Measurements from ENCODE around the gene RGS14.
"Not testable (repeated sequence)": the region's sequence is repeated elsewhere in the genome, so short reads cannot be mapped to it uniquely, and the experiment has no call there.

The RGS14 gene

GRCh38 chr5:177367323-177367848 is 9.7 kb downstream of the RGS14 start:
- no peak for DNase-seq

- DNase-seq: no peak
These were observed 10.5 kb downstream of the RGS14 start for GRCh38 chr5:177367981-177368868.

GRCh38 chr5:177368869-177369644 is 11.3 kb downstream of the RGS14 start:
- no peak for DNase-seq

DNA sequence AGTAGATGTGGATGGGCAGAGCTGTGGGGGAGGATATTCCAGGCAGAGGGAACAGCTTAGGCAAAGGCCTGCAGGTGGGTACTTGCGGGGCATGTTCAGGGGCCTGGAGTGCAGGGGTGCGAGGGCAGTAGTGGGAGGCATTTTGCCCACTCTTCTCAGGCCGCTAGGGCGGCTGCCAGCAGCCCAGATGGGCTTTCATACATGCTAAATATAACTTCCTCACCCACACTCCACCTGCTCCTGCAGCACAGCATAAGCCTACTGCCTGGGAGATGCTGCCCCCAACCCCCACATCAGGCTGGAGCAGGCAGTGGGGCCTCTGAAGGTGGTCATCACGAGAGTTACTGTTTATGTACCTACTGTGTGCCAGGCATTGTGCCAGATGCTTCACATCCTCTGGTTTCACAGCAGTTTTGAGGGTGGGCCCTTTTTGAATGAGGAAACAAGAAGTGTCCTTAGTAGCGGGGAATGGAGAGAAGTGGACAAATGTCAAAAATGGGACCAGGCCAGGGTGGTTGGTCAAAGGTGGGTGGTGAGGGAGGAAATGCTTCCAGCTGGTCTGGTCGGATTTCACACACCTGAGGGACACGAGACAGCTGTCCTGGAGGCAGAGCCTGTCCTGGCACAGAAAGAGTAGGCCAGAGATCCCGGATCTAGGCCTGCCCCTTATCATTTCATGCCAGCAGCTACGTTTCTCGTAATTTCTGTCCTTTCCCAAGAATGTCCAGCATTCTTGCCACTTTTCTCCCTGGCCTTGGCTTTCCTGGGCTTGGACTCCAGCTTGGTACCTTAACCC is 12.1 kb downstream of the RGS14 start:
- no peak for DNase-seq

- peak; percentile 72 for DNase-seq
These were observed 12.9 kb downstream of the RGS14 start for GRCh38 chr5:177370488-177371119.

DNA sequence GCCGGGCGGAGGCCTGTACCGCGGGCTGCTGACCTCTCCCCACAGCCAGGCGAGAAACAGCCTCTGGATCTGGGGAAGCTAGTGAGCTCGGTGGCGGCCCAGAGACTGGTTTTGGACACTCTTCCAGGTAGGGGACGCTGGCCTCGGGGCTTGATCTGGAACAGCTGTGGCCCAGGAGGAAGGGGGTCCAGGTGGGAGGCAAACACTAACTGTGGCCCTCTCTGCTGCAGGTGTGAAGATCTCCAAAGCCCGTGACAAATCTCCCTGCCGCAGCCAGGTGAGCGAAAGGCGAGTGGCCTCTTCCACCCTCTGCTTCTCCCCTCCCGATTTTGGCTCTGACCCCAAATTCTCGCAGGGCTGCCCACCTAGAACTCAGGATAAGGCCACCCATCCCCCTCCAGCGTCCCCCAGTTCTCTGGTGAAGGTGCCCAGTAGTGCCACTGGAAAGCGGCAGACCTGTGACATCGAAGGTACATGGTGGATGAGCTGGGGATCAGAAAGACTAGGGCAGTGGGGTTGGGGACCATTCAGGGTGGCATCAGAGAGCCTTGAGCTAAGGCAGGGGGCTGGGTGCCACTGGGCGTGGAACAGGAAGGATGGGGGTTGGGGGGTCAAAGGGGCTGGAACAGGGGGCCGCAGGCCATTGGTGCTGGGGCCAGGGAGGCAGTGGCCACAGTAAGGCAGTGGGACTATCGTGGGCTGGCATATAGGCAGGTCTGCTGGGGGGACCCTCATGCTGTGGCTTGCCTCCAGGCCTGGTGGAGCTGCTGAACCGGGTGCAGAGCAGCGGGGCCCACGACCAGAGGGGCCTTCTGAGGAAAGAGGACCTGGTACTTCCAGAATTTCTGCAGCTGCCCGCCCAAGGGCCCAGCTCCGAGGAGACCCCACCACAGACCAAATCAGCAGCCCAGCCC is 13.7 kb downstream of the RGS14 start:
- no peak for DNase-seq

- DNase-seq: no peak
These were observed 14.5 kb downstream of the RGS14 start for GRCh38 chr5:177372034-177372896.

DNA sequence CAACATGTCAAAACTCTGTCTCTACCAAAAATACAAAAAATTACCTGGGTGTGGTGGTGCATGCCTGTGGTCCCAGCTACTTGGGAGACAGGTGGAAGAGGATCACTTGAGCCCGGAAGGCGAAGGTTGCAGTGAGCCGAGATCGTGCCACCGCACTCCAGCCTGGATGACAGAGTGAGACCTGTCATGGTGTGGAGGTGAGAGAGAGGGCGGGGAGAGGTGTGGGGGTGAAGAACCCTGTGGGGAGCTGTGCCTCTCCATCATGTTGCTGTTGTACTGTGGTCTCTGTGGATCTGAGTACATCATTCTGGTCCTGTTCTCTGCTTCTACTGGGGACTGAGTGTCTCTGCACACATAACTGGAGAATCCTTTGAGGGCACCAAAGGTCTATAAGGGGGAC is 15.2 kb downstream of the RGS14 start:
- no peak for DNase-seq

DNA sequence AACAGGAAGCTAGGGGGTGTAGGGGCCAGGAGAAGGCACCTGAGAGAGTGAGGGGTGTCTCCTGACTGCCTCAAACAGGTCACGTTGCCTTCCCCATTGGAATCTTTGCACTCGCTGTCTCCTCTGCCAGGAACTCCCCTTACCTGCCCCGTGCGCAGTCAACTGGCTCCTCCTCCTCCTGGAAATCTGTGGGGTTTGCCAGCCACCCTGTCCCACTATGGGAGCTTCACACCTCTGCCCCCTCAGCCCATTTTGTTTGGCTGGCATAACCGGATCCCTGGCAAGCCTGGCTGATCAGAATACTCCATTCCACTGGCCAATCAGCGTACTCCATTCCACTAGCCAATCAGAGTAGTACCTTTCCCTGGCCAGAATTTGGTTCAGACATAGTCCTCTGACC is 16.1 kb downstream of the RGS14 start:
- no peak for DNase-seq

DNA sequence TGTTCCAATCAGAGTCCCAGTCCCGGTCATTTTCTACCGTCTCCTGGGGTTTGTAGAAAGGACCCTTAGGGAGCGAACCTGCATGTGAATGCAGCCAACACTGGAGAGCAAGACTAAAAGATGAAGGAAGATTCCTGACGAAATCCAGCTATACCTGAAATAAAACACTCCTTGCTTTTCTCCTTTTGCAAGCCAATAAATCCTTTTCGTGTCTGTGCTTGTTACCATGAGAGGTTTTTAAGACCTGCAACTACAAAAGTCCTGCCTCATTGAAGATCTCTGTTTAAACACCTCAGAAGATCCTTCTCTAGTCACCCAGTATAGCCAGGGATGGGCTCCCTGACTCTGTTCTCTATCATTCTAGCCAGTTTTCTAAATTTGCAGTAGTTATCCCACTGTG is 16.5 kb downstream of the RGS14 start:
- no peak for DNase-seq

- not testable (repeated sequence) for DNase-seq
These were observed 17.8 kb downstream of the RGS14 start for GRCh38 chr5:177375516-177375915.

DNA sequence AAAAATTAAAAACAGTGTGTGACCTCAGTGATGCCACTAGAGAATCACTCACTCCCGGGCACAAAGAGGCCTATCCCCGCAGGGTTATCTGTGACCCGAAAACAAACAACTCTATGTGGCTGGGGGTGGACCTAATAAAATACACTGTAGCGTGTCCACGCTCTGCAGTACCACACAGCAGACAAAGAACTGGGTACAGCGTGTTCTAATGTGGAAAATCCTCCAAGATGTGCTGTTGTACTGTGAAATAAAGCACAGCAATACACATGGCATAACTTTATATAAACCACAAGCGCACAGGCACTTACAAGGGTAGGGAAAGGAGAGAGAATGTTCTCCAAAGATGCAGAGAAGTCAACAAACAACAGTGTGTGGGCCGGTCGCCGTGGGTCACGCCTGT is 18.4 kb downstream of the RGS14 start:
- no peak for DNase-seq

- no peak for DNase-seq
These were observed 20.4 kb downstream of the RGS14 start for GRCh38 chr5:177377851-177378776.

GRCh38 chr5:177378884-177379883 is 21.5 kb downstream of the RGS14 start:
- peak; percentile 61 for DNase-seq

- no peak for DNase-seq
These were observed 23.0 kb downstream of the RGS14 start for GRCh38 chr5:177380805-177381126.

DNA sequence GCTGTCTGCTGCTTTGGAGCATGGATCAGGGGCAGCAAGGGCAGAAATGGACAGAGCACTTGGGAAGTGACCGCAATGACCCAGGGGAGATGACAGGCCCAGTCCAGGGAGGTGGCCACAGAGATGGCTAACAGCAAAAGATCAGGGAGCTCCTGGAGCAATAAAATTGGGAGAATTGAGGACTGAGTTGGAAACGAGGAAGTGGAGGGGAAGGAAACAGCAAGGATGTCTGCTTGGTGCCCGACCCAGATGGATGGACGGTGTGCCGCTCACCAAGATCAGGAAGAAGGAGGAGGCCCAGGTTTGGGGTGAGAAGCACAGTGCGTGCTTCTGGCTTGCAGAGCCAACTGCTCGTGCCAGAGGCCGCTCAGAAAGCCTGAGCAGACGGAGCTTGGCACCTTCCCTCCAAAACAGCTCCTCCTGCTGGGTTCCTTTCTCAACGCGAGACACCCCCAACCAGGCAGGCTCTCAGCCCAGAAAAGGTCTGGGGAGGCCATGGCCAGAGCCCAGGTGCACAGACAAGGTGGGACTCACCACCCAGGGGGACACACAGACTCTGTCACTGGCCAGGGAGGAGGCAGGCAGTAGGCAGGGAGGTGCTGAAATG is 24.8 kb downstream of the RGS14 start:
- DNase-seq: peak; percentile 42

DNA sequence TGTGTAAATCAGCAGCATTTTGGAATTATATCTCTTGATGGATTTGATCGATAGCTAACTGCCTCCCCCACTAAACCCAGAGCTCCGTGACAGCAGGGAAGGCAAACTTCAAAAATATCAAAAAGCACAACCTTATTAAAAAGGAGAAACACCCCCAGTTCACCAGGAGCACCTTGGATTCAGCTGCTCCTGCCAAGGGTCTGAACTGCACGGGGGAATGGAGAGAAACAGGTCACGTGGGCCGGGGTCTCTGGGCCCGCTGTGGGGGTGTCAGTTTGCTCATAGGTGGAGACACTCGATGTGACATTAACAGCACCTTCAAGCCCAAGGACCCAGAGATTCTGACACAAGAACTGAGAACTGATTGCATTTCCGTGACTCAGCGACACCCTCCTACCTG is 25.5 kb downstream of the RGS14 start:
- DNase-seq: no peak

DNA sequence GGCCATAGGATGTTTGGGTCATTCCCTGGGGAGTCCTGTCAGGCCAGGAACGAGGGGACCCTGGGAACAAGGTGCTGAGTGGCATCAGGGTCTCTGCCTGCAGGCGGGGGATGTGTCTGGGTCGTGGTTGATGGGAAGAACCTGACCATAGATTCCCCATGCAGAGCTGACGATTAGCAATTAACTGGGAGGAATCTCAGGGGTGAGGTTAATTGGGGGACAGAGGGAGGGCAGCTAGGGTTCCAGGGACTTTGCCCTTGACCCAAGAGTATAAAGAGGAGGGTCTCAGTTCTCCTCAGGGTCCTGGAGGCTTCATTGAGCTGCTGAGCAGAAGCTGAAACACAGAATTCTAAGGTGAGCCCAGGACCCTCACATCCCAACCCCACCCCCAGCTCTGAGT is 26.4 kb downstream of the RGS14 start, which contains the start of gene SLC34A1:
Gene SLC34A1 (plus strand): TSS at position 301 of the 400 bp plus-strand sequence. CDS start 1,308 bp downstream, outside the sequence.
- DNase-seq: no peak
